NCI-H226 (cell line): Measurements from ENCODE around the gene CLDND2.

ENCODE experiments used
- DNase-seq: peaks from one replicate; pipeline ENCODE4 v3.0.0-alpha.2; 2015

CLDND2 gene

GRCh38 chr19:51354103-51354741, 14.6 kb downstream of the CLDND2 start:
- DNase-seq, result no peak

GRCh38 chr19:51352783-51353360, 15.9 kb downstream of the CLDND2 start:
- DNase-seq, result no peak

- no peak for DNase-seq
Observed at GRCh38 chr19:51351266-51351990, 17.4 kb downstream of the CLDND2 start.

GRCh38 chr19:51347209-51347928, 21.4 kb downstream of the CLDND2 start:
- DNase-seq, result no peak

- DNase-seq, result no peak
Observed at GRCh38 chr19:51346742-51347141, 22.1 kb downstream of the CLDND2 start.

GRCh38 chr19:51345076-51345620, 23.7 kb downstream of the CLDND2 start:
- no peak for DNase-seq

- no peak for DNase-seq
Observed at GRCh38 chr19:51342631-51343569, 25.9 kb downstream of the CLDND2 start.

- no peak for DNase-seq
Observed at GRCh38 chr19:51341976-51342580, 26.7 kb downstream of the CLDND2 start, which contains the start of gene VSIG10L. TSS of gene VSIG10L (minus strand) at chr19:51342139. CDS start at chr19:51342124, 15 bp downstream.

- no peak for DNase-seq
Observed at GRCh38 chr19:51341066-51341465, 27.7 kb downstream of the CLDND2 start.

- peak; percentile 95 for DNase-seq
Observed at GRCh38 chr19:51339687-51340656, 28.8 kb downstream of the CLDND2 start.

- DNase-seq, result no peak
Observed at GRCh38 chr19:51339313-51339686, 29.5 kb downstream of the CLDND2 start.

- DNase-seq, result peak; percentile 72
Observed at GRCh38 chr19:51338563-51339312, 30.1 kb downstream of the CLDND2 start.

- DNase-seq, result no peak
Observed at GRCh38 chr19:51337861-51338562, 30.8 kb downstream of the CLDND2 start.

GRCh38 chr19:51337141-51337860, 31.5 kb downstream of the CLDND2 start:
- DNase-seq, result no peak

GRCh38 chr19:51333836-51334460, 34.9 kb downstream of the CLDND2 start:
- no peak for DNase-seq

GRCh38 chr19:51331716-51332115, 37.1 kb downstream of the CLDND2 start:
- DNase-seq, result no peak

- DNase-seq, result no peak
Observed at GRCh38 chr19:51331193-51331592, 37.6 kb downstream of the CLDND2 start.

- no peak for DNase-seq
Observed at GRCh38 chr19:51330366-51330765, 38.4 kb downstream of the CLDND2 start.
